Measurements from ENCODE around the gene DNAH10. TPM values are rescaled to one million over a fixed set of nuclear protein-coding genes. Genes with fewer than 3 reads are reported as not detected.

DNAH10 gene
- total and polyA plus RNA-seq, 2 of the 13 experiments (the other 11 are each of a cell fraction or from before 2014, with no cell fraction given), result 0.01 to 0.02 TPM

DNA sequence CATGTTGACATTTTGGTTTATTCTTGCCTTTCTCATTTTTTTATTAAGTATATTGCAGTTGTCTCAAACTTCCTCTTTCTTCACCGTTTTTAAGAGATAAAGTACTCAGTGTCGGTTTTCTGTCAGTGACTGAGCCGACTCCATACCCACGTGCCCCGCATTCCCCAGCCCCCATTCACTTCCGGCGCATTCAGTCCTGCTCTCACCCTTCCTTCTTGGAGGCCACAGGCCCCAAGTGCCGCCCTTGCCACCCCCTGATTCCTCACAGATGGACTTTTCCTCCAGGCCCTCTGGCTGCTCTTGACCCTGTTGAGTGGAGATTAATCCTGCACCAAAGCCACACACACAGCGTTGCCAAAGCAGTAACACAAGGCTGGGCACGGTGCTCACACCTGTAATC is 19.1 kb upstream of the DNAH10 start:
- H3K36me3 ChIP-seq (replicated peaks in 1 of 2; ENCODE audit: control insufficient read depth in 1 of 2, insufficient read depth in 2 of 2, low read length in 2 of 2), result peaks cover 14 to 48% of the 10 kb centered on the region in 2 experiments; a peak in 4 of 5 replicates
- ChIA-PET POLR2A (no interaction called here), CTCF (ENCODE audit: low intra/inter-chr PET ratio, low total read pairs) (no interaction called here)
- no peaks in the 10 kb centered on the region for H4K20me1 ChIP-seq (ENCODE audit: insufficient read depth, low read length)
- H3K27me3 ChIP-seq (ENCODE audit: control insufficient read depth in 1 of 2, insufficient read depth in 2 of 2, low read length in 2 of 2), result no peaks in the 10 kb centered on the region
- TF ChIP-seq ZNF577 (CRISPR knock-in tag; IDR thresholded peaks at IDR 0.05; ENCODE audit: borderline replicate concordance, low read depth) (no peak), YEATS2 (CRISPR knock-in tag; IDR thresholded peaks at IDR 0.05; ENCODE audit: borderline replicate concordance) (no peak), NKX3-1 (CRISPR knock-in tag; IDR thresholded peaks at IDR 0.05) (no peak), KDM5A (IDR thresholded peaks at IDR 0.05; ENCODE audit: borderline replicate concordance, low read length) (no peak), ZSCAN22 (CRISPR knock-in tag; IDR thresholded peaks at IDR 0.05) (no peak), ZNF589 (CRISPR knock-in tag; conservative IDR thresholded peaks at IDR 0.05) (no peak), ZFP41 (CRISPR knock-in tag; IDR thresholded peaks at IDR 0.05; ENCODE audit: borderline replicate concordance) (no peak), TBX3 (IDR thresholded peaks at IDR 0.05; ENCODE audit: borderline replicate concordance) (no peak), KDM3A (CRISPR knock-in tag; IDR thresholded peaks at IDR 0.05; ENCODE audit: low read depth) (no peak), ZNF615 (CRISPR knock-in tag; IDR thresholded peaks at IDR 0.05; ENCODE audit: borderline replicate concordance) (no peak)
- TF ChIP-seq, protein P1, sequence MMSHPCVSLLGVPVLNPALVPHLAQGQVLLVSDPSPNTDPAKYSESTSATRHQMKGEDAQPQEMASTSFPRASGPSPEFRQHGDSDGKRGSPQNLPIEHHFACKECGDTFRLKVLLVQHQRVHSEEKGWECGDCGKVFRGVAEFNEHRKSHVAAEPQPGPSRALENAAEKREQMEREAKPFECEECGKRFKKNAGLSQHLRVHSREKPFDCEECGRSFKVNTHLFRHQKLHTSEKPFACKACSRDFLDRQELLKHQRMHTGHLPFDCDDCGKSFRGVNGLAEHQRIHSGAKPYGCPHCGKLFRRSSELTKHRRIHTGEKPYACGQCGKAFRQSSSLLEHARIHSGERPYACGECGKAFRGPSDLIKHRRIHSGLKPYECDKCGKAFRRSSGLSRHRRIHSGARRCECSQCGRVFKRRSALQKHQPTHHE (CRISPR knock-in tag; IDR thresholded peaks at IDR 0.05; ENCODE audit: borderline replicate concordance), result no peak
- TF ChIP-seq, protein P2, sequence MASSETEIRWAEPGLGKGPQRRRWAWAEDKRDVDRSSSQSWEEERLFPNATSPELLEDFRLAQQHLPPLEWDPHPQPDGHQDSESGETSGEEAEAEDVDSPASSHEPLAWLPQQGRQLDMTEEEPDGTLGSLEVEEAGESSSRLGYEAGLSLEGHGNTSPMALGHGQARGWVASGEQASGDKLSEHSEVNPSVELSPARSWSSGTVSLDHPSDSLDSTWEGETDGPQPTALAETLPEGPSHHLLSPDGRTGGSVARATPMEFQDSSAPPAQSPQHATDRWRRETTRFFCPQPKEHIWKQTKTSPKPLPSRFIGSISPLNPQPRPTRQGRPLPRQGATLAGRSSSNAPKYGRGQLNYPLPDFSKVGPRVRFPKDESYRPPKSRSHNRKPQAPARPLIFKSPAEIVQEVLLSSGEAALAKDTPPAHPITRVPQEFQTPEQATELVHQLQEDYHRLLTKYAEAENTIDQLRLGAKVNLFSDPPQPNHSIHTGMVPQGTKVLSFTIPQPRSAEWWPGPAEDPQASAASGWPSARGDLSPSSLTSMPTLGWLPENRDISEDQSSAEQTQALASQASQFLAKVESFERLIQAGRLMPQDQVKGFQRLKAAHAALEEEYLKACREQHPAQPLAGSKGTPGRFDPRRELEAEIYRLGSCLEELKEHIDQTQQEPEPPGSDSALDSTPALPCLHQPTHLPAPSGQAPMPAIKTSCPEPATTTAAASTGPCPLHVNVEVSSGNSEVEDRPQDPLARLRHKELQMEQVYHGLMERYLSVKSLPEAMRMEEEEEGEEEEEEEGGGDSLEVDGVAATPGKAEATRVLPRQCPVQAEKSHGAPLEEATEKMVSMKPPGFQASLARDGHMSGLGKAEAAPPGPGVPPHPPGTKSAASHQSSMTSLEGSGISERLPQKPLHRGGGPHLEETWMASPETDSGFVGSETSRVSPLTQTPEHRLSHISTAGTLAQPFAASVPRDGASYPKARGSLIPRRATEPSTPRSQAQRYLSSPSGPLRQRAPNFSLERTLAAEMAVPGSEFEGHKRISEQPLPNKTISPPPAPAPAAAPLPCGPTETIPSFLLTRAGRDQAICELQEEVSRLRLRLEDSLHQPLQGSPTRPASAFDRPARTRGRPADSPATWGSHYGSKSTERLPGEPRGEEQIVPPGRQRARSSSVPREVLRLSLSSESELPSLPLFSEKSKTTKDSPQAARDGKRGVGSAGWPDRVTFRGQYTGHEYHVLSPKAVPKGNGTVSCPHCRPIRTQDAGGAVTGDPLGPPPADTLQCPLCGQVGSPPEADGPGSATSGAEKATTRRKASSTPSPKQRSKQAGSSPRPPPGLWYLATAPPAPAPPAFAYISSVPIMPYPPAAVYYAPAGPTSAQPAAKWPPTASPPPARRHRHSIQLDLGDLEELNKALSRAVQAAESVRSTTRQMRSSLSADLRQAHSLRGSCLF (CRISPR knock-in tag; IDR thresholded peaks at IDR 0.05; ENCODE audit: borderline replicate concordance), result no peak
- TF ChIP-seq, protein P3, sequence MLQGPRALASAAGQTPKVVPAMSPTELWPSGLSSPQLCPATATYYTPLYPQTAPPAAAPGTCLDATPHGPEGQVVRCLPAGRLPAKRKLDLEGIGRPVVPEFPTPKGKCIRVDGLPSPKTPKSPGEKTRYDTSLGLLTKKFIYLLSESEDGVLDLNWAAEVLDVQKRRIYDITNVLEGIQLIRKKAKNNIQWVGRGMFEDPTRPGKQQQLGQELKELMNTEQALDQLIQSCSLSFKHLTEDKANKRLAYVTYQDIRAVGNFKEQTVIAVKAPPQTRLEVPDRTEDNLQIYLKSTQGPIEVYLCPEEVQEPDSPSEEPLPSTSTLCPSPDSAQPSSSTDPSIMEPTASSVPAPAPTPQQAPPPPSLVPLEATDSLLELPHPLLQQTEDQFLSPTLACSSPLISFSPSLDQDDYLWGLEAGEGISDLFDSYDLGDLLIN (CRISPR knock-in tag; IDR thresholded peaks at IDR 0.05; ENCODE audit: borderline replicate concordance), result no peak
- no peaks in the 10 kb centered on the region for H3K4me1 ChIP-seq (ENCODE audit: insufficient read depth, low read length)
- no peak overlapping the region for H3K4me3 ChIP-seq (replicated peaks in 1 of 3; ENCODE audit: insufficient read depth in 1 of 3, low read depth in 2 of 3, low read length in 3 of 3)
- in situ Hi-C loops (cut with HindIII; ENCODE audit: extremely low pct_ligation_motif_present, low pct_unique_long_range_greater_than_20kb), result no loop called here
- FAIRE-seq (no peak), DNase-seq (ENCODE audit: low spot score) (no peak), ATAC-seq (no peak)
- intact Hi-C loops (cut with micrococcal nuclease; ENCODE audit: unreplicated experiment), result no loop called here
- no peak overlapping the region for H3K4me2 ChIP-seq (ENCODE audit: low read depth, low read length)
- 97% methylated on average over 10 of the region's 10 CpGs for WGBS (ENCODE audit: low lambda C conversion rate)
- BruUV-seq (replicated peaks), result no TSS peak
- no peak overlapping the region for H2AFZ ChIP-seq (ENCODE audit: low read length)
- H3K9ac ChIP-seq (ENCODE audit: insufficient read depth, low read depth, low read length), result no peak overlapping the region
- no peaks in the 10 kb centered on the region for H3K9me3 ChIP-seq (ENCODE audit: low read length)
- H3K27ac ChIP-seq (ENCODE audit: extremely low read length, insufficient read depth, low read length), result no peak overlapping the region
- no peaks in the 10 kb centered on the region for H3K79me2 ChIP-seq (ENCODE audit: insufficient read depth, low read length)
